IPS-11a (cell line): Measurements from ENCODE around the gene ZNF157.

Experiments
- H3K4me3 ChIP-seq: one replicate; pipeline ENCODE4 v1.5.1; 2013; ENCODE audit warnings: low read depth, low read length, control low read depth

The ZNF157 gene

DNA sequence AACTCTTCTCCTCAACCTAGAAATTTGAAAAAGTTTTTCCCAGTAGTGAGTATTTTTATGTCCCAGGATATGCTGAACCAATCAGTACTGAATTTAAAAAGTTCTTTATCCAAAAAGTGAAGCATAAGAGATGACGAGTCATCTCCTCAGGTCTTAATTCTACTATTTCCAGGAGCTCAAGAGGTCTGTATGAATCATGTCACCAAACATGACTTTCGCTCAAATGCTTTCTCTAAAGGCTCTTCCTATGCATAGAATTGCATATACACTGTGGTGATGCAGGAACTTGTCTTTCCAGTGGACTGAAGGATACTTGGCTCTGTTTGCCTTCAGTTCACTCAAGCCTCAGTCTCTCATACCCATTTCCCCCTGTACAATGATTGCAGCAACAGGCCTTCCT lies 76.6 kb downstream of the ZNF157 start:
- no peak overlapping the region for H3K4me3 ChIP-seq

GRCh38 chrX:47447607-47448006 lies 77.2 kb downstream of the ZNF157 start:
- H3K4me3 ChIP-seq, result no peak overlapping the region

DNA sequence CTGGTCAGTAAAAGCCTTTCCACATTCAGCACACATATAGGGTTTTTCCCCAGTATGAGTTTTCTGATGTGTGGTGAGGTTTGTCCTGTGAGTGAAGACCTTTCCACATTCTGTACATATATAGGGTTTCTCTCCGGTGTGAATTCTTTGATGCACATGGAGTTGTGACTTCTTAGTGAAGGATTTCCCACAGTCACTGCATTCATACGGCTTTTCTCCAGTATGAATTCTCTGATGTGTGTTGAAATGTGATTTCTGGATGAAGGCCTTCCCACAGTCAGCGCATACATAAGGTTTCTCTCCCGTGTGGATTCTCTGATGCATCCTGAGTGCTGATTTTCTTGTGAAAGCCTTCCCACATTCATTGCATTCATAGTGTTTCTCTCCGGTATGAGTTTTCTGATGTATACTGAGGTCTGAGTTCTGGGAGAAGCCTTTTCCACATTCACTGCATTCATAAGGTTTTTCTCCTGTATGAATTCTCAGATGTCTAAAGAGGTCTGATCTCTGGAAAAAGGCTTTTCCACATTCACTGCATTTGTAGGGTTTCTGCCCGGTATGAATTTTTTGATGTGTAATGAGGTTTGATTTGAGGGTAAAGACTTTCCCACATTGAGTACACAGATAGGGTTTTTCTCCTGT lies 77.9 kb downstream of the ZNF157 start:
- no peak overlapping the region for H3K4me3 ChIP-seq

- no peak overlapping the region for H3K4me3 ChIP-seq
These were observed 81.7 kb downstream of the ZNF157 start for GRCh38 chrX:47452112-47452511.

- no peak overlapping the region for H3K4me3 ChIP-seq
These were observed 85.7 kb downstream of the ZNF157 start for GRCh38 chrX:47456080-47456479.

DNA sequence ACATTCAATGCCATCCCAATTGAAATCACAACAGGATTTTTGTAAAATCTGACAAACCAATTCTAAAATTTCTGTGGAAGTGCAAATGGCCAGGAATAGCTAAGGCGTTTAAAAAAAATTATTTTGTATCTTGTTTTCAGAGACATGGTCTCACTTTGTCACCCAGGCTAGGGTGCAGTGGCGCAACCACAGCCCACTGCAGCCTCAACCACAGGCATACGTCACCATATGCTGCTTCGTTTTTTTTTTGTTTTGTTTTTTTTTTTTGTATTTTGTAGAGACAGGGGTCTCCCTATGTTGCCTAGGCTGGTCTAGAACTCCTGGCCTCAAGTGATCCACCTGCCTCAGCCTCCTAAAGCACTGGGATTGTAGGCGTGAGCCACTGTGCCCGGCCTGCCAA lies 88.2 kb downstream of the ZNF157 start:
- H3K4me3 ChIP-seq, result no peak overlapping the region

GRCh38 chrX:47460561-47460960 lies 90.2 kb downstream of the ZNF157 start:
- H3K4me3 ChIP-seq, result no peak overlapping the region
